H1 (cell line): Measurements from ENCODE around the gene INPP5F. TPM values are rescaled to one million over a fixed set of nuclear protein-coding genes. Genes with fewer than 3 reads are reported as not detected.

Experiments used
- RAD21 ChIP-seq, 2 experiments: IDR thresholded peaks in 1 of 2; conservative IDR thresholded peaks in 1 of 2; 2 replicates each; pipeline ENCODE4 v1.6.1; 2011; ENCODE audit warnings: low read depth in 2 of 2, low read length in 2 of 2, improper control_type of control experiment in 1 of 2, inconsistent platforms in 1 of 2, mild to moderate bottlenecking in 1 of 2, moderate library complexity in 1 of 2
- SAP30 ChIP-seq: fragments of 300-600 bp; sonication (generic); IDR thresholded peaks from 2 replicates; pipeline ENCODE4 v1.7.1; 2012; ENCODE audit warnings: low read length, moderate library complexity, mild to moderate bottlenecking, inconsistent platforms; ENCODE audit not compliant: insufficient read depth, insufficient replicate concordance
- polyA plus RNA-seq, 7 experiments: library from polyadenylated mRNA; depleted of rRNA in 3 of 7; stranded (reverse) in 5 of 7; unstranded in 2 of 7; fragments of >200 nt in 5 of 7; fragments of 200-250 nt in 2 of 7; gene quantifications; 1 replicate in 5 of 7; 2 replicates in 1 of 7; 4 replicates in 1 of 7; pipeline versions ENCODE4 v1.2.1 to v1.2.3, GENCODE V29; 2011 to 2013; ENCODE audit warnings: missing spikeins in 2 of 7, mixed read lengths in 2 of 7
- total RNA-seq: library from RNA; stranded (reverse); fragmentation: NEBNext Ultra II Directional; extraction: Animal tissue kit (Norgen Biotek cat#: 25700); gene quantifications from 2 replicates; pipeline ENCODE4 v1.2.1, GENCODE V29; 2021
- TF ChIP-seq, protein P1 (sequence below): IDR thresholded peaks from 2 replicates; pipeline ENCODE4 v1.6.1; 2011; ENCODE audit warnings: low read depth, mild to moderate bottlenecking, low read length; ENCODE audit not compliant: insufficient read depth

Gene INPP5F
- total and polyA plus RNA-seq, 2 of the 8 experiments (the other 6 are each of a cell fraction or from before 2014, with no cell fraction given): 50.1 to 101 TPM

DNA sequence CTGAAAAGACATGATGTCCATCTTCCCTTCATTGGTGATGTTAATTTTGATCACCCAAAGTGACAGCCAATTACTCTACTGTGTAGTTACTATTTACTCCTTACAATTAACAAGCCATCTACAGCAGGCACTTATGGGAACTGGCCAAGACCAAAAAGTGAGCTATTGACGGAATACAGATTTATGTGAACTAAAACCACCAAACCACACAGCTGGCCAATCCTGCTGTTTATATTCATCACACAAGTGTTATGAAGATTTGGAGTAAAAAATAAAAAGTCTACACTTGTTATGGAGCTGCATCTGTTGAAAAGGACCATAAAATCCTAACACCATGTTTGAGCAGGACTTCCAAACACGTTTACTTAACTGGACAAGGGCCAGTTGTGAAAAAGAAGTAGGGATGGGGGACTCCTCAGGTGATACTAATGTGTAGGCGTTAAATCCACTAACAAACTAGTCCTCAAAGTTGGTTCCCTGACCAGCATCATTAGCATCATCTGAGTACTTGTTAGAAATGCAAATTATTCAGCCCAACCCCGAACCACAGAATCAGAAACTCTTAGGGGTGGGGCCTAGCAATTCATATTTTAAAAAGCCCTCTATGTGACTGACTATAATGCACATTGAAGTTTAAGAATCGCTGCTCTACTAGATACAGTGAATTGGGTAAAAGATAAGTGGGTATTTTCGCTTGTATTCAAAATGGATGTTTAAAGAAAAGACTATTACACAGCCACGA, 135.2 kb downstream of the INPP5F start (continued):
- no peak for TF ChIP-seq SAP30
- TF ChIP-seq, protein P1, sequence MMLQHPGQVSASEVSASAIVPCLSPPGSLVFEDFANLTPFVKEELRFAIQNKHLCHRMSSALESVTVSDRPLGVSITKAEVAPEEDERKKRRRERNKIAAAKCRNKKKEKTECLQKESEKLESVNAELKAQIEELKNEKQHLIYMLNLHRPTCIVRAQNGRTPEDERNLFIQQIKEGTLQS: no peak
- no peak for TF ChIP-seq RAD21 (IDR thresholded peaks at IDR 0.05 in 1 of 2, conservative IDR thresholded peaks at IDR 0.05 in 1 of 2; ENCODE audit: low read depth in 2 of 2, low read length in 2 of 2)
- TF ChIP-seq, all 59 proteins: peak for 0
